MG63 (cell line): Measurements from ENCODE around the gene HERPUD1. TPM values are rescaled to one million over a fixed set of nuclear protein-coding genes. Genes with fewer than 3 reads are reported as not detected.
A peak's percentile ranks its signal among the peaks of the same experiment; 100 is the strongest.

Experiments used
- DNase-seq: peaks from one replicate; pipeline ENCODE4 v3.0.0-alpha.2; 2020
- H3K27me3 ChIP-seq: fragments of 250-450 bp; sonication (Bioruptor Pico); 2 replicates; pipeline ENCODE4 v1.5.1; 2020; ENCODE audit warnings: mild to moderate bottlenecking, moderate library complexity
- H3K36me3 ChIP-seq: fragments of 250-450 bp; sonication (Bioruptor Pico); 2 replicates; pipeline ENCODE4 v1.5.1; 2020; ENCODE audit warnings: mild to moderate bottlenecking, moderate library complexity
- H3K4me3 ChIP-seq: fragments of 250-450 bp; sonication (Bioruptor Pico); 2 replicates; pipeline ENCODE4 v1.5.1; 2020; ENCODE audit warnings: mild to moderate bottlenecking, moderate library complexity
- H3K9me3 ChIP-seq: fragments of 250-450 bp; sonication (Bioruptor Pico); 2 replicates; pipeline ENCODE4 v1.5.1; 2020; ENCODE audit warnings: mild to moderate bottlenecking, moderate library complexity
- total RNA-seq: library from RNA; depleted of rRNA; stranded (reverse); fragments of >200 nt; shearing (Covaris generic); gene quantifications from 2 replicates; pipeline ENCODE4 v1.2.3, GENCODE V29; 2014; ENCODE audit warnings: low replicate concordance

Gene HERPUD1
- total RNA-seq, 1 experiment from 2014 or later, result 252 TPM

GRCh38 chr16:56903866-56904265 lies 28.1 kb upstream of the HERPUD1 start:
- H3K36me3 ChIP-seq, result no peaks in the 10 kb centered on the region
- H3K9me3 ChIP-seq, result no peaks in the 10 kb centered on the region; the same call in 1 of the 2 replicates
- H3K4me3 ChIP-seq, result no peak overlapping the region
- H3K27me3 ChIP-seq, result peaks cover 4% of the 10 kb centered on the region; the same call in 1 of the 2 replicates
- DNase-seq, result no peak

GRCh38 chr16:56907401-56907800 lies 24.5 kb upstream of the HERPUD1 start:
- Histone ChIP-seq H3K9me3 (no peaks in the 10 kb centered on the region; the same call in 1 of the 2 replicates), H3K27me3 (no peaks in the 10 kb centered on the region), H3K4me3 (no peak overlapping the region), H3K36me3 (no peaks in the 10 kb centered on the region)
- DNase-seq, result no peak

GRCh38 chr16:56909527-56909979 lies 22.4 kb upstream of the HERPUD1 start:
- Histone ChIP-seq H3K36me3 (no peaks in the 10 kb centered on the region), H3K9me3 (no peaks in the 10 kb centered on the region; the same call in 1 of the 2 replicates), H3K4me3 (no peak overlapping the region), H3K27me3 (no peaks in the 10 kb centered on the region)
- no peak for DNase-seq

GRCh38 chr16:56910112-56910511 lies 21.8 kb upstream of the HERPUD1 start:
- no peaks in the 10 kb centered on the region; the same call in 1 of the 2 replicates for H3K9me3 ChIP-seq
- no peaks in the 10 kb centered on the region for H3K27me3 ChIP-seq
- DNase-seq, result no peak
- H3K4me3 ChIP-seq, result no peak overlapping the region
- no peaks in the 10 kb centered on the region for H3K36me3 ChIP-seq

- no peaks in the 10 kb centered on the region for H3K27me3 ChIP-seq
- no peak overlapping the region for H3K4me3 ChIP-seq
- peak; percentile 69 for DNase-seq
- H3K9me3 ChIP-seq, result no peaks in the 10 kb centered on the region; the same call in 1 of the 2 replicates
- no peaks in the 10 kb centered on the region for H3K36me3 ChIP-seq
Observed at GRCh38 chr16:56910654-56911539, 21.0 kb upstream of the HERPUD1 start.

- Histone ChIP-seq H3K4me3 (no peak overlapping the region), H3K9me3 (no peaks in the 10 kb centered on the region; the same call in 1 of the 2 replicates), H3K36me3 (no peaks in the 10 kb centered on the region), H3K27me3 (no peaks in the 10 kb centered on the region)
- DNase-seq, result peak; percentile 37
Observed at GRCh38 chr16:56911771-56912571, 20.0 kb upstream of the HERPUD1 start.

- Histone ChIP-seq H3K9me3 (no peaks in the 10 kb centered on the region), H3K4me3 (no peak overlapping the region), H3K36me3 (no peaks in the 10 kb centered on the region), H3K27me3 (peaks cover 1% of the 10 kb centered on the region; the same call in 1 of the 2 replicates)
- peak; percentile 51 for DNase-seq
Observed at GRCh38 chr16:56912746-56913708, 18.9 kb upstream of the HERPUD1 start.

- peaks cover 3% of the 10 kb centered on the region for H3K27me3 ChIP-seq
- no peak for DNase-seq
- no peaks in the 10 kb centered on the region for H3K36me3 ChIP-seq
- H3K4me3 ChIP-seq, result no peak overlapping the region
- no peaks in the 10 kb centered on the region for H3K9me3 ChIP-seq
Observed at GRCh38 chr16:56914896-56915295, 17.0 kb upstream of the HERPUD1 start.

- DNase-seq, result no peak
- Histone ChIP-seq H3K27me3 (peaks cover 3% of the 10 kb centered on the region), H3K36me3 (no peaks in the 10 kb centered on the region), H3K9me3 (no peaks in the 10 kb centered on the region), H3K4me3 (no peak overlapping the region)
Observed at GRCh38 chr16:56915336-56916119, 16.4 kb upstream of the HERPUD1 start.

- DNase-seq, result peak; percentile 55
Observed at GRCh38 chr16:56916571-56917403, 15.2 kb upstream of the HERPUD1 start.

GRCh38 chr16:56918467-56919012 lies 13.4 kb upstream of the HERPUD1 start:
- DNase-seq, result no peak
- Histone ChIP-seq H3K36me3 (no peaks in the 10 kb centered on the region), H3K27me3 (peaks cover 3% of the 10 kb centered on the region), H3K4me3 (no peak overlapping the region), H3K9me3 (no peaks in the 10 kb centered on the region)

More at GRCh38 chr16:56916571-56917403, 15.2 kb upstream of the HERPUD1 start:
- Histone ChIP-seq H3K27me3 (peaks cover 3% of the 10 kb centered on the region), H3K9me3 (no peaks in the 10 kb centered on the region), H3K36me3 (no peaks in the 10 kb centered on the region), H3K4me3 (no peak overlapping the region)

GRCh38 chr16:56919099-56919800 lies 12.7 kb upstream of the HERPUD1 start:
- no peak for DNase-seq
- H3K4me3 ChIP-seq, result no peak overlapping the region
- no peaks in the 10 kb centered on the region for H3K36me3 ChIP-seq
- H3K27me3 ChIP-seq, result peaks cover 3% of the 10 kb centered on the region
- H3K9me3 ChIP-seq, result no peaks in the 10 kb centered on the region

- no peaks in the 10 kb centered on the region for H3K9me3 ChIP-seq
- H3K4me3 ChIP-seq, result no peak overlapping the region
- no peak for DNase-seq
- no peaks in the 10 kb centered on the region for H3K36me3 ChIP-seq
- peaks cover 3% of the 10 kb centered on the region for H3K27me3 ChIP-seq
Observed at GRCh38 chr16:56921571-56921970, 10.4 kb upstream of the HERPUD1 start.
